ENCODE measurements around the gene SLC7A6.

DNA sequence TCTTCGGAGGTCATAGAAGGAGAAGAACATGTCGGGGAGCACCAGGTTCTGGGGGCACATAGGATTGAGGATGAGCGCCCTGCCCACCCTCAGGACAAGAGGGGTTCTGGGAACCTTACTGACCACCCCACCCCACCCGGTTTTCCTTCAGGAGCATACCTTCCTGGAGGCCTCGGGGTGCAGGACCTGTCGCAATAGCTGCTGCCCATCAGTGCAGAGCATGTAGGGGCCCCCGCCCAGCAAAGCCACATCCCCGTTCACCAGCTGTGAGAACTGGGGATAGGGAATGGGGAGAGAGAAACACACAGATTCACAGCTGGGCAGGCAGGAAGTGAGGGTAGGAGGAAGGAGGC lies 30.5 kb upstream of the SLC7A6 start:
- TF ChIP-seq CTCF (conservative IDR thresholded peaks at IDR 0.05 in 1 of 2, IDR thresholded peaks at IDR 0.05 in 1 of 2; ENCODE audit: extremely low read depth in 1 of 2, insufficient read depth in 1 of 2, low read depth in 1 of 2, low read length in 2 of 2) (no peak), EZH2 (IDR thresholded peaks at IDR 0.05; ENCODE audit: borderline replicate concordance, low read length) (no peak)
